Bronchial epithelial cell (primary cell): ENCODE measurements around the gene VIPR1. TPM values are rescaled to one million over a fixed set of nuclear protein-coding genes. Genes with fewer than 3 reads are reported as not detected.

Source experiments
- DNase-seq: peaks from one replicate; pipeline ENCODE4 v3.0.0-alpha.2; 2010; ENCODE audit warnings: low read depth
- FAIRE-seq: peaks from 2 replicates; lab custom pipeline; 2011; peaks lifted over from hg19 to GRCh38; lab: Jason Lieb, UNC
- H3K27me3 ChIP-seq: 2 replicates; pipeline ENCODE4 v1.5.1; 2011; ENCODE audit warnings: low read length; ENCODE audit not compliant: control insufficient read depth, insufficient read depth
- H3K36me3 ChIP-seq: 2 replicates; pipeline ENCODE4 v1.5.1; 2011; ENCODE audit warnings: low read length; ENCODE audit not compliant: control insufficient read depth, insufficient read depth
- H3K4me3 ChIP-seq: 2 replicates; pipeline ENCODE4 v1.5.1; 2011; ENCODE audit warnings: mild to moderate bottlenecking, low read depth, low read length, control low read depth
- total RNA-seq: library from RNA; depleted of rRNA; stranded (reverse); fragments of >200 nt; gene quantifications from 2 replicates; pipeline ENCODE4 v1.2.1, GENCODE V29; 2014
- TF ChIP-seq, protein P1 (sequence below): IDR thresholded peaks from 2 replicates; pipeline ENCODE4 v1.5.1; 2011; ENCODE audit warnings: mild to moderate bottlenecking, moderate library complexity, low read length, control low read depth, inconsistent platforms; ENCODE audit not compliant: insufficient read depth, severe bottlenecking

VIPR1 gene
- total RNA-seq, 1 donor from 2014 or later, result 5.8 TPM

DNA sequence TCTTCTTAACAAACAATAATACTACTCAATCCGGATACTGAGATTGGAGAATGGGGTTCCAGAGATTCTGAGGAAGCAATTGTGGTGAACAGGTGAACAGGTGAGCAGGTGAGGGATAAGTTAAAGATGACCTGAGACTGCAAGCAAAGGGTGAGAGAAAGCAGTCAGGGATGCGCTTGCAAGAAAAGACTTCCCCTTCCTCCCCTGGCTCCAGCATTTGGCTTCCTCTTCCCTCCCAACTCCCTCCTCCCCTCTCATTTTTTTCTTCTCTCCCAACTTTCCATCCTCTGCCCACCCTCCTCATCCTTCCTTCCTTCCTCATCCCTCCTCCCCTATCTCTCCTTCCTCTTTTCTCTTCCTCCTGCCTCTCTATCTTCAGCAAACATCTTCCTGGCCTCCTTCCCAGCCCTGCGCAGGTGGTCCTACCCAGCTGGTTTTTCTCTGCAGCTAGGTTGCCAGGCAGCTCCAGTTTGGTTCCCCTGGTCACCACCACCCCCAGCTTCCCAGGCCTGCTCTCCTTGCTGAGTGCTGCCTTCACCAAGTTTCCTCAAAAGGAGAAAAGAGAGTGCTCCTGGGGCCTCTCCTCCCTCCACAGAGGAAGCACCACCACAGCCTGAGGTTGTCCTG, 10.4 kb upstream of the VIPR1 start:
- FAIRE-seq (no peak), DNase-seq (no peak)
- TF ChIP-seq, protein P1, sequence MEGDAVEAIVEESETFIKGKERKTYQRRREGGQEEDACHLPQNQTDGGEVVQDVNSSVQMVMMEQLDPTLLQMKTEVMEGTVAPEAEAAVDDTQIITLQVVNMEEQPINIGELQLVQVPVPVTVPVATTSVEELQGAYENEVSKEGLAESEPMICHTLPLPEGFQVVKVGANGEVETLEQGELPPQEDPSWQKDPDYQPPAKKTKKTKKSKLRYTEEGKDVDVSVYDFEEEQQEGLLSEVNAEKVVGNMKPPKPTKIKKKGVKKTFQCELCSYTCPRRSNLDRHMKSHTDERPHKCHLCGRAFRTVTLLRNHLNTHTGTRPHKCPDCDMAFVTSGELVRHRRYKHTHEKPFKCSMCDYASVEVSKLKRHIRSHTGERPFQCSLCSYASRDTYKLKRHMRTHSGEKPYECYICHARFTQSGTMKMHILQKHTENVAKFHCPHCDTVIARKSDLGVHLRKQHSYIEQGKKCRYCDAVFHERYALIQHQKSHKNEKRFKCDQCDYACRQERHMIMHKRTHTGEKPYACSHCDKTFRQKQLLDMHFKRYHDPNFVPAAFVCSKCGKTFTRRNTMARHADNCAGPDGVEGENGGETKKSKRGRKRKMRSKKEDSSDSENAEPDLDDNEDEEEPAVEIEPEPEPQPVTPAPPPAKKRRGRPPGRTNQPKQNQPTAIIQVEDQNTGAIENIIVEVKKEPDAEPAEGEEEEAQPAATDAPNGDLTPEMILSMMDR, result no peak

DNA sequence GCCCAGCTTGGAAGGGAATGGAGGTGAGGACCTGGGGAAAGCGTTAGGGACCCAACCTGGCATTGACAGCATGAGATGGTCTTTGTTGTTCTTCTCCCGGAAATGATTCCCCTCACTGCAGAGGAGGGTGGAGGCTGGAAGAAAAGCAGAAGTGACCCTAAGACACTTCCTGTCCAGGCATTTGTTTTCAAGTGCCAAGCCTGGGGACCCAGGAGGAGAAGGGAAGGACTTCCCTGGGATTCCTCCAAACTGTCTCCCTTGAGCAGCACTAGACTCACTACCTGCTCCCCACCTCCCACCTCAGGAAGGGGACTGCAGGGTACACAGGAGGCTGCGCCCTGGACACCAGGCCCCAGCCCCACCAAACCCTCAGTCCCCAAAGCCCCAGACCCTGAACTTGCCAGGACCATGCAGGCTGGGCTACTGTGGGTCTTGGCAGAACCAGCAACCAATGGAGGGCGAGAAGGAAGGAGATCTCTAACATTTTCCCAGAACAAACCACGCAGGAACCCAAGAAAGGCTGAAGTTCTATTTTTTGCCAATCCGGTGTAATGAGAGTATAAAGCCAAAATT, 9.8 kb upstream of the VIPR1 start:
- H3K36me3 ChIP-seq, result no peaks in the 10 kb centered on the region
- TF ChIP-seq, protein P1, result no peak
- H3K4me3 ChIP-seq, result no peak overlapping the region
- DNase-seq (no peak), FAIRE-seq (no peak)
- no peaks in the 10 kb centered on the region for H3K27me3 ChIP-seq

More for the DNA sequence above, 10.4 kb upstream of the VIPR1 start:
- H3K36me3 ChIP-seq, result no peaks in the 10 kb centered on the region
- no peaks in the 10 kb centered on the region for H3K27me3 ChIP-seq
- no peak overlapping the region for H3K4me3 ChIP-seq

DNA sequence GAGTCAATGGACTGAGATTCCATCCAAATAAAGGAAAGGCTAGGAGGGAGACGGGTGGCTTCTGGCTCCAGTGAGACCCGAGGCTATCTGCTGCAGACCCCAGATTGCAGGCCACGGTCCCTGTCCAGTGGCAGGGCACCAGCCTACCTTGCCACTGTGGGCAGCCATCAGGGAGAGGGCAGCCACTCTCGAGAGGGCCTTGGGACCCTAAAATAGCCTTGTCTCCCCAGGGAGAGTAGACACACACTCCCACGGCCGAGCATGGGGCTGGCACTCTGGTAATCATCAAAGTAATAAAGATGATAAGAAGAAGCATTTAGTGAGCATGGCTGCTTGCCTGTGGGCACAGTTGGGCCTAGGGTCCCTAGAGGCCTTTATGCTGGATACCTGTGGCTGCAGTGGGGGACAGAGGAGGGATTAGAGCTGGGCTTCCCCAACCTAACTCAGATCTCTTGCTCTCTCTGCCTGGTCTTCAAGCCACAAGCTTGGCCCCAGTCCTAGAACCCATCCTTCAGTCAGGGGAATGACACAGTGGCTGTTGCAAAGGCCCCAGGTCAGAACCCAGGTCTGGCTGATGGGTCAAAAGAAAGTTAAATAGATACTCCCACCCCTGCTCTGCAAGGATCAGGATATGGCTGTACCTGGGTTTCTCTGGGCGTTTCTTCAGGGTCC, 9.2 kb upstream of the VIPR1 start:
- H3K4me3 ChIP-seq, result no peak overlapping the region
- H3K36me3 ChIP-seq, result no peaks in the 10 kb centered on the region
- FAIRE-seq, result no peak
- DNase-seq, result no peak
- no peaks in the 10 kb centered on the region for H3K27me3 ChIP-seq
- TF ChIP-seq, protein P1, result no peak

DNA sequence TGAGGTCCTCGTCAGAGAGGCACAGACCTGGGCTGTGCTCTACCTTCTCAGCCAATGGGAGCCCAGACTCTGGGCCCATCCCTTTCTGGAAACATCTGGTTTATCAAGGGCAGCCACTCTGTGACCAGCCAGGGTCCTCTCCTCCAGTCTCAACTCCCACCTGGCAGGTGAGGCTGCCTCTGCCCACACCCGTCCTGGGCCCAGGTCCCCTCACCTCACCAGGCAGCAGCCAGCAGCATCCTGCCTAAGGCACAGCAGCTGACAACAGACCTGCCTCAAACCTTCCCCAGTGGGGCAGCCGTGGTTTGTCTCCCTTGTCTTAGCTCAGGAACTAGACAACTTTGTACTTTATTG, 8.7 kb upstream of the VIPR1 start:
- no peak for DNase-seq
- FAIRE-seq, result no peak
- H3K27me3 ChIP-seq, result no peaks in the 10 kb centered on the region

DNA sequence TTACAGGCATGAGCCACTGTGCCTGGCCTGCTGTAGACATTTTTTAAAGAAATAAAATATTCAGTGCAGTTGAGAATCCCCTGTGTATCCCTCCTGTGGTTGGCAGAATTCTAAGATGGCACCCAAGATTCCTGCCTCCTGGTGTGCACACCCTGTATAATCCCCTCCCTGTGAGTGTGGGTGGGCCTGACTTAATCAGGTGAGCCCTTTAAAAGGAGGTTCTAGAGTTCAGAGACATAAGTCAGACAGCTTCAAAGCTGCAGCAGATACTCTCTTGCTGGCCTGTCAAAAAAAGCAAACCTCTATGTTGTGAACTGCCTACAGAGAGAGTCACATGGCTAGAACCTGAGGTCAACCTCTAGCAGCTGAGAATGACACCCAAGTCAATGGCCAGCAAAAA, 7.0 kb upstream of the VIPR1 start:
- Histone ChIP-seq H3K4me3 (no peak overlapping the region), H3K36me3 (no peaks in the 10 kb centered on the region), H3K27me3 (no peaks in the 10 kb centered on the region)
- TF ChIP-seq, protein P1, result no peak
- FAIRE-seq (no peak), DNase-seq (no peak)

More for the DNA sequence above, 8.7 kb upstream of the VIPR1 start:
- TF ChIP-seq, protein P1, result no peak
- Histone ChIP-seq H3K4me3 (no peak overlapping the region), H3K36me3 (no peaks in the 10 kb centered on the region)
